ENCODE results near the gene IL10RA. TPM values are rescaled to one million over a fixed set of nuclear protein-coding genes. Genes with fewer than 3 reads are reported as not detected.

The IL10RA gene
- polyA plus RNA-seq, 3 donors: 152 to 413 (median 226) TPM

DNA sequence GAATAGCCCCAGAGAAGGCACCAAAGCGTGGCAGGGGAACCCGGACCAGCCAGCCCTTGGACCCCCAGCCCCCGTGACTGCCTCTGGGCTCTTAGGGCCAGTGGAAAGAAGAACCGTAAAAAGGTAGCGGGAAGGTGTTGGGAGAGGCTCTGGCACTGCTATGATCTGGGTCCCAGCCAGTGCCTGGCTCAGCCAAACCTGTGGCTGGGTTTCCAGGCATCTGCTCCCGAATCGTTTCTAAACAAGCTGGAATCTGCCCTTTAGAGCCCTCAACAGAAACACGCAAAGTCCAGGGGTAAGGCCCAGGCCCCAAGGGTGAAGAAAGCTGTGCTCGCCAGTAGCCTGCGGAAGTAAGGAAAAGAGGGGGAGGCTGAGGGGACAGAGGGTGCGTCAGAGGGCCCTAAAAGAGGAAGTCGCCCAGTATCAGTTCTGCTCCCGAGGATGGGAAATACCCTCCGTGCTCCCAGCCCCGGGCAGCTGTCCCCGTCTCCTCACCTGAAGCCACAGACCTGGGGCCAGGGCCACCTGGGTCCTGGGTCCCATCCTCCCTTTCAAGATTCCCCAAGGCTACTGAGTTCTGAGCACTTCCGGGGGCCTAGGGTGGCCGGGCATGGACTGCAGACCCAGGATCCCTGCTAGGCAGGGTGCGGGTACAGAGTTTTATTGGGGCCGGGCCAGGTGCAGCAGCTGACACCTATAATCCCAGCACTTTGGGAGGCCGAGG lies 24.7 kb downstream of the IL10RA start:
- DNase-seq: peak; percentile 95 to 98 (median 95)

More for the DNA sequence above, 24.7 kb downstream of the IL10RA start:
- Histone ChIP-seq H3K27ac (ENCODE audit: low read depth in 1 of 2, low read length in 2 of 2) (peak overlapping the region; percentile 98 to 99), H3K4me3 (replicated peaks in 1 of 3; ENCODE audit: low read depth in 2 of 3, low read length in 3 of 3) (peak overlapping the region in 1 of 3 experiments; percentile 33), H3K4me1 (ENCODE audit: control insufficient read depth in 1 of 2, insufficient read depth in 2 of 2, low read length in 2 of 2) (peaks cover 93 to 99% of the 10 kb centered on the region in 2 donors), H3K9me3 (replicated peaks in 1 of 2; ENCODE audit: control insufficient read depth in 1 of 2, insufficient read depth in 1 of 2, low read length in 2 of 2) (no peaks in the 10 kb centered on the region), H3K36me3 (replicated peaks in 1 of 2; ENCODE audit: control insufficient read depth in 1 of 2, insufficient read depth in 2 of 2, low read length in 2 of 2) (no peaks in the 10 kb centered on the region), H3K27me3 (ENCODE audit: control insufficient read depth in 2 of 2, insufficient read depth in 2 of 2, low read length in 2 of 2) (no peaks in the 10 kb centered on the region), H2AFZ (ENCODE audit: insufficient read depth, low read depth, low read length, poor library complexity, severe bottlenecking) (no peak overlapping the region), H3K9ac (ENCODE audit: insufficient read depth, low read length, poor library complexity, severe bottlenecking) (peak overlapping the region; percentile 81), H3K4me2 (replicated peaks; ENCODE audit: extremely low read depth, low read length, poor library complexity, severe bottlenecking) (peak overlapping the region; percentile 60), H4K20me1 (ENCODE audit: insufficient read depth, low read length) (no peaks in the 10 kb centered on the region), H3K79me2 (ENCODE audit: insufficient read depth, low read length) (peaks cover 5% of the 10 kb centered on the region)
- Mint-ChIP-seq H3K27ac (peak overlapping the region; percentile 95 to 99 (median 98)), H3K4me3 (peak overlapping the region; percentile 39 to 62), H3K27me3 (ENCODE audit: low read depth in 3 of 3) (no peaks in the 10 kb centered on the region), H3K36me3 (peaks cover 0 to 2% of the 10 kb centered on the region in 2 donors), H3K4me1 (peaks cover 97% of the 10 kb centered on the region), H3K9me3 (no peaks in the 10 kb centered on the region)
- TF ChIP-seq CTCF (IDR thresholded peaks at IDR 0.05): no peak
- intact Hi-C loops (cut with micrococcal nuclease): loop anchor here in 1 of 2 donors (5.0 to 10.0 kb wide), 3 partner anchors 39 to 74 kb away; partner anchors contain the start of gene SMIM35
- WGBS (ENCODE audit: insufficient coverage): 26% methylated on average over 17 of the region's 21 CpGs
